Fibroblast of villous mesenchyme (primary cell): ENCODE data around the gene FGF1. TPM values are rescaled to one million over a fixed set of nuclear protein-coding genes. Genes with fewer than 3 reads are reported as not detected.
A peak's percentile ranks its signal among the peaks of the same experiment; 100 is the strongest.

Experiments
- DNase-seq: peaks from one replicate; pipeline ENCODE4 v3.0.0-alpha.2; 2010; ENCODE audit warnings: low read depth
- H3K4me3 ChIP-seq: 2 replicates; pipeline ENCODE4 v1.5.1; 2011; ENCODE audit warnings: low read depth, mild to moderate bottlenecking, low read length
- total RNA-seq: library from RNA; depleted of rRNA; stranded (reverse); fragments of >200 nt; gene quantifications from 2 replicates; pipeline ENCODE4 v1.2.3, GENCODE V29; 2012
- TF ChIP-seq, protein P1 (sequence below): IDR thresholded peaks from 2 replicates; pipeline ENCODE4 v1.5.1; 2012; ENCODE audit warnings: low read depth, mild to moderate bottlenecking, low read length; ENCODE audit not compliant: insufficient read depth

Gene FGF1
- total RNA-seq, 1 donor: 16.0 TPM

DNA sequence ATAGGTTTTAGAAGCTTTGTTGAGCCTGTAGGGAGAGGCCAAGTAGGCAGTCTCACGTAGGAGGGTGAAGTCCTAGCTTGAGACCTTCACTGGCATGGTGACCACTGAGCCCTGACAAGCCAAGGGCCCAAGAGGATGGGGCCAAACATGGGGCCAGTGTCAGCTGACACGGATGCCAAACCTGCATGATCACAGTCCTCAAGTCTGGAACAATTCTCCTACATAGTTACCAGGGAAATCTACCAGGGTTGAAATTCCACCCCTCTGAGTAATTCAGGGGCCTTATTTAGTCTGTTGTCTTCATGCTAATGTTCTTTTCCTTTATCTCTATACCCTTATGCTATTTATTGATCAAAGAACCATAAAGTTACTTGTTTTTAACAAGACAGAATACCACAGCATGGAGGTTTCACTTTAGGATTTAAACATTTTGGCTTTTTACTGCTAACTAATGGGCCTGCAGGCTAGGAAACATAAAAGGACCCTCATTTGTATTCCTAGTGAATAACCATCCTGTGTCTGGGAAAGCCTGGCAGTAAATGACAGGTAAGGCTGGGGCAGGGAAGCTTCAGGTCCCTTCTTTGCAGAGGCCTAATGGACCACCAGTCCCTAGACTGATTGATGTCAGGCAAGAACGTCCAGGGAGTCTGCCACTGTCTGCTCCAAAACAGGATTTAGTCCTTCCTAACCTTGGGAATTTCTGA, 140.8 kb downstream of the FGF1 start:
- DNase-seq: no peak
- TF ChIP-seq, protein P1, sequence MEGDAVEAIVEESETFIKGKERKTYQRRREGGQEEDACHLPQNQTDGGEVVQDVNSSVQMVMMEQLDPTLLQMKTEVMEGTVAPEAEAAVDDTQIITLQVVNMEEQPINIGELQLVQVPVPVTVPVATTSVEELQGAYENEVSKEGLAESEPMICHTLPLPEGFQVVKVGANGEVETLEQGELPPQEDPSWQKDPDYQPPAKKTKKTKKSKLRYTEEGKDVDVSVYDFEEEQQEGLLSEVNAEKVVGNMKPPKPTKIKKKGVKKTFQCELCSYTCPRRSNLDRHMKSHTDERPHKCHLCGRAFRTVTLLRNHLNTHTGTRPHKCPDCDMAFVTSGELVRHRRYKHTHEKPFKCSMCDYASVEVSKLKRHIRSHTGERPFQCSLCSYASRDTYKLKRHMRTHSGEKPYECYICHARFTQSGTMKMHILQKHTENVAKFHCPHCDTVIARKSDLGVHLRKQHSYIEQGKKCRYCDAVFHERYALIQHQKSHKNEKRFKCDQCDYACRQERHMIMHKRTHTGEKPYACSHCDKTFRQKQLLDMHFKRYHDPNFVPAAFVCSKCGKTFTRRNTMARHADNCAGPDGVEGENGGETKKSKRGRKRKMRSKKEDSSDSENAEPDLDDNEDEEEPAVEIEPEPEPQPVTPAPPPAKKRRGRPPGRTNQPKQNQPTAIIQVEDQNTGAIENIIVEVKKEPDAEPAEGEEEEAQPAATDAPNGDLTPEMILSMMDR: no peak
- no peak overlapping the region for H3K4me3 ChIP-seq

DNA sequence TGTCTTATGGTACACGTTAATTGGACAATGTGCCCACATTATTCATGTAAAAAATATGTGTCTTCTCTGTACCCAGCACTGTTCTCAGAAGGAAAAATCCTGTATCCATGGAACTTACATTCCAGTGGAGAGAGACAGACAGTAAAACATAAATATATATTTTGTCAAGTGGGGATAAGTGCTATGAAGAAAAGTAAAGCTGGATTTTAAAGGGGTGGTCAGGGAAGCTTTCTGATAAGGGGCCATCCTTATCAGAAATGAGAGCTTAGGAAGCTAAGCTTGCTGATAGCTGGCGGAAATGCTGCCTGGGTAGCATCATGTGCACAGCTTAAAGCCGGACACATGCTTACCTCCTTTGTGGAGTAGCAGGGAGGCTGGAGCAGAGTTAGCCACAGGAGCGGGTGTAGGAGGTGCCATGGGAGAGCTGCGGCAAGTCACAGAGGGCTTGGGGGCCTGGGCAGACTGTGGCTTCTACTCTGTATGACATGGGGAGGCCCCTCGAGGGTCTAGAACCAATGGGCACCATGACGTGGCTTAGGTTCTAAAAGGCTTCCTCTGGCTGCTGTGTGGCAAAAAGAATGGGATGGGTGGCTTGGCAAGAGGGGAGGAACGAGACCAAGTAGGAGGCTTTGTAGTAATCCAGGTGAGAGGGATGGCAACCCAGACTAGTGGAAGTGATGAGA, 141.7 kb downstream of the FGF1 start:
- H3K4me3 ChIP-seq: no peak overlapping the region
- TF ChIP-seq, protein P1: no peak
- peak; percentile 92 for DNase-seq

DNA sequence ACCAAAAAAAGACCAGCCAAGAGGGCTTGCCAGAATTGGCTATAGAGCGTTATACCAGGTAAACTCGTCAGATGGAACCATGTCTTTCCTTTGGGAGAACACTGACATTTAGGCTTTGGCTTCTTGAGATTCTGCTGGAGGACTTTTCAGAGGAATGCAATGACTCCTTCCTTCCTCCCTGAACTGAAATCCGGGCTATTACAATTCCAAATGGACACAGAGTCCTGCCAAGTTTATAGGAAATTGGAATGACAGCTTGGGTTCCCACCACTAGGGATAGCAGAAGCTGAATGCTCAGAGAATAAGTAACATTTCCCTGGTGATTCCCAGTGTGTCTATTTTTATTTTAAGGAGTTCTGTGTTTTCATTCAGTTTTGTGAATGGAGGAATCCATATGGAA, 143.0 kb downstream of the FGF1 start:
- TF ChIP-seq, protein P1: no peak
- DNase-seq: no peak

More for the DNA sequence above, 143.0 kb downstream of the FGF1 start:
- H3K4me3 ChIP-seq: no peak overlapping the region

Other genes starting within 250 kb of the FGF1 start
- gene ARHGAP26, start 84.3 kb upstream of the FGF1 start, total RNA-seq: 1.7 and 4.2 TPM in 2 replicates